CD4-positive, alpha-beta T cell treated with Interleukin-4 for 1 hour (primary cell): ENCODE results near the gene YWHAG.
"Not testable (repeated sequence)": the region's sequence is repeated elsewhere in the genome, so short reads cannot be mapped to it uniquely, and the experiment has no call there.

Experiments
- DNase-seq, 2 donors: peaks; one replicate each; pipeline ENCODE4 v3.0.0-alpha.2; 2020 to 2022

YWHAG gene

GRCh38 chr7:76346778-76347177, 12.0 kb downstream of the YWHAG start:
- DNase-seq: no peak

- no peak for DNase-seq
Measured at GRCh38 chr7:76346097-76346496, 12.7 kb downstream of the YWHAG start.

GRCh38 chr7:76343931-76344321, 14.9 kb downstream of the YWHAG start:
- DNase-seq: no peak

GRCh38 chr7:76343294-76343930, 15.4 kb downstream of the YWHAG start:
- no peak for DNase-seq

GRCh38 chr7:76342222-76342621, 16.6 kb downstream of the YWHAG start:
- no peak for DNase-seq

- no peak for DNase-seq
Measured at GRCh38 chr7:76340617-76341131, 18.1 kb downstream of the YWHAG start.

GRCh38 chr7:76338298-76339084, 20.3 kb downstream of the YWHAG start:
- no peak for DNase-seq

GRCh38 chr7:76337147-76337546, 21.6 kb downstream of the YWHAG start:
- DNase-seq: no peak

GRCh38 chr7:76336094-76336493, 22.7 kb downstream of the YWHAG start:
- DNase-seq: no peak

- not testable (repeated sequence) for DNase-seq
Measured at GRCh38 chr7:76335417-76335816, 23.4 kb downstream of the YWHAG start.

- no peak for DNase-seq
Measured at GRCh38 chr7:76334320-76334967, 24.3 kb downstream of the YWHAG start.

GRCh38 chr7:76333511-76334101, 25.2 kb downstream of the YWHAG start:
- DNase-seq: no peak

GRCh38 chr7:76332078-76332477, 26.7 kb downstream of the YWHAG start:
- no peak for DNase-seq

GRCh38 chr7:76330673-76331072, 28.1 kb downstream of the YWHAG start:
- no peak for DNase-seq

- no peak for DNase-seq
Measured at GRCh38 chr7:76330261-76330660, 28.5 kb downstream of the YWHAG start.

- no peak for DNase-seq
Measured at GRCh38 chr7:76329479-76329878, 29.3 kb downstream of the YWHAG start.

- DNase-seq: no peak
Measured at GRCh38 chr7:76328389-76328788, 30.4 kb downstream of the YWHAG start.

GRCh38 chr7:76327610-76328009, 31.2 kb downstream of the YWHAG start:
- no peak for DNase-seq

GRCh38 chr7:76326646-76327233, 32.1 kb downstream of the YWHAG start:
- no peak for DNase-seq

- DNase-seq: no peak
Measured at GRCh38 chr7:76325811-76326210, 33.0 kb downstream of the YWHAG start.

- no peak for DNase-seq
Measured at GRCh38 chr7:76325092-76325491, 33.7 kb downstream of the YWHAG start.

GRCh38 chr7:76318488-76319353, 40.1 kb downstream of the YWHAG start:
- DNase-seq: peak; percentile 76 to 80
